HCT116 (cell line): ENCODE measurements around the gene DYNLT3. TPM values are rescaled to one million over a fixed set of nuclear protein-coding genes. Genes with fewer than 3 reads are reported as not detected.

Experiments used
- ATAC-seq: fragments of 200-7000 bp; cut with Tn5 transposase; 2 replicates; pipeline ENCODE4 v1.9.1; 2020; ENCODE audit warnings: mild to moderate bottlenecking, moderate library complexity
- BruUV-seq: library from RNA; stranded (reverse); fragments of 400-500 nt; replicated peaks from 2 replicates; lab custom pipeline; 2021; lab: Mats Ljungman, UMichigan
- CTCF ChIA-PET: fragments of 300-600 bp; sonication (Branson Sonifier 250); formaldehyde crosslinking; loops from one replicate; lab custom pipeline; 2021; ENCODE audit warnings: antibody characterized with exemption; lab: Charles Lee
- POLR2A ChIA-PET: fragments of 300-600, 350-600 bp; sonication (Branson Sonifier 250); formaldehyde crosslinking; loops from one replicate; lab custom pipeline; 2021; ENCODE audit warnings: antibody characterized with exemption; lab: Charles Lee
- RAD21 ChIA-PET, 2 experiments: fragments of 300-600 bp; sonication (Branson Sonifier 250); formaldehyde crosslinking; loops; one replicate each; lab custom pipeline; 2023; ENCODE audit warnings: low total read pairs in 2 of 2; ENCODE audit not compliant: uncharacterized antibody in 2 of 2, unreplicated experiment in 2 of 2, low non-redundant PET in 1 of 2; lab: Charles Lee
- DNase-seq: peaks from one replicate; pipeline ENCODE4 v3.0.0-alpha.2; 2010; ENCODE audit warnings: low read depth, low spot score
- H2AFZ ChIP-seq: fragments of 200-600 bp; shearing (Covaris generic), sonication (generic); 2 replicates; pipeline ENCODE4 v1.6.1; 2017; ENCODE audit warnings: low read depth, mixed run types, mixed read lengths, antibody characterized with exemption, low read length; ENCODE audit not compliant: poor library complexity, severe bottlenecking
- H3K27ac ChIP-seq: 2 replicates; pipeline ENCODE4 v1.5.1; 2012; ENCODE audit warnings: low read depth, low read length
- H3K27me3 ChIP-seq: fragments of 200-600 bp; sonication (generic); 2 replicates; pipeline ENCODE4 v1.6.1; 2016; ENCODE audit warnings: mixed run types, low read length, mixed read lengths; ENCODE audit not compliant: insufficient read depth
- H3K36me3 ChIP-seq, 2 experiments: fragments of 200-500 bp in 1 of 2; fragments of 200-600 bp in 1 of 2; sonication (Bioruptor generic) in 1 of 2; sonication (generic) in 1 of 2; 2 replicates each; pipeline versions ENCODE4 v1.5.1 to v1.6.1; 2014 to 2016; ENCODE audit warnings: low read length in 2 of 2, inconsistent platforms in 1 of 2, mixed read lengths in 1 of 2, mixed run types in 1 of 2; ENCODE audit not compliant: insufficient read depth in 2 of 2, control insufficient read depth in 1 of 2
- H3K4me1 ChIP-seq, 2 experiments: fragments of 200-600 bp in 1 of 2; sonication (generic) in 1 of 2; 2 replicates each; pipeline versions ENCODE4 v1.5.1 to v1.6.1; 2012 to 2017; ENCODE audit warnings: low read length in 2 of 2, inconsistent platforms in 1 of 2, mild to moderate bottlenecking in 1 of 2, mixed read lengths in 1 of 2, mixed run types in 1 of 2, moderate library complexity in 1 of 2; ENCODE audit not compliant: insufficient read depth in 2 of 2, control insufficient read depth in 1 of 2
- H3K4me2 ChIP-seq: fragments of 200-600 bp; sonication (generic); 2 replicates; pipeline ENCODE4 v1.6.1; 2017; ENCODE audit warnings: mixed run types, low read length, mixed read lengths
- H3K4me3 ChIP-seq, 2 experiments: fragments of 200-600 bp in 1 of 2; sonication (generic) in 1 of 2; replicated peaks in 1 of 2; 2 replicates each; pipeline ENCODE4 v1.5.1; 2011 to 2016; ENCODE audit warnings: low read length in 2 of 2, control low read depth in 1 of 2, low read depth in 1 of 2, mild to moderate bottlenecking in 1 of 2, mixed read lengths in 1 of 2, mixed run types in 1 of 2
- H3K79me2 ChIP-seq: fragments of 200-600 bp; sonication (generic); 2 replicates; pipeline ENCODE4 v1.6.1; 2017; ENCODE audit warnings: mild to moderate bottlenecking, mixed run types, low read length, moderate library complexity, mixed read lengths; ENCODE audit not compliant: insufficient read depth
- H3K9ac ChIP-seq: fragments of 200-600 bp; sonication (generic); 2 replicates; pipeline ENCODE4 v1.6.1; 2016; ENCODE audit warnings: low read length, mixed read lengths
- H3K9me2 ChIP-seq: fragments of 200-600 bp; sonication (generic), shearing (Covaris generic); 2 replicates; pipeline ENCODE4 v1.6.1; 2017; ENCODE audit warnings: mixed run types, mild to moderate bottlenecking, moderate library complexity; ENCODE audit not compliant: insufficient read depth
- H3K9me3 ChIP-seq, 2 experiments: fragments of 200-500 bp in 1 of 2; fragments of 200-600 bp in 1 of 2; sonication (Bioruptor generic) in 1 of 2; sonication (generic) in 1 of 2; 2 replicates each; pipeline ENCODE4 v1.6.1; 2014 to 2017; ENCODE audit warnings: low read length in 2 of 2, mixed read lengths in 2 of 2, inconsistent platforms in 1 of 2, low read depth in 1 of 2, mild to moderate bottlenecking in 1 of 2, mixed run types in 1 of 2, moderate library complexity in 1 of 2; ENCODE audit not compliant: control insufficient read depth in 1 of 2, insufficient read depth in 1 of 2
- H4K20me1 ChIP-seq: fragments of 200-600 bp; sonication (generic), shearing (Covaris generic); 2 replicates; pipeline ENCODE4 v1.6.1; 2017; ENCODE audit warnings: mixed run types, mild to moderate bottlenecking, moderate library complexity; ENCODE audit not compliant: insufficient read depth
- CBX3 ChIP-seq: IDR thresholded peaks from 2 replicates; pipeline ENCODE4 v1.6.1; 2012; ENCODE audit warnings: low read depth
- CEBPB ChIP-seq: IDR thresholded peaks from 2 replicates; pipeline ENCODE4 v1.6.1; 2012; ENCODE audit warnings: low read depth
- EGR1 ChIP-seq: IDR thresholded peaks from 2 replicates; pipeline ENCODE4 v1.6.1; 2012; ENCODE audit warnings: low read depth
- ELF1 ChIP-seq: IDR thresholded peaks from 2 replicates; pipeline ENCODE4 v1.6.1; 2012; ENCODE audit warnings: low read depth, borderline replicate concordance
- EZH2 ChIP-seq: fragments of 200-600 bp; sonication (generic); IDR thresholded peaks from 2 replicates; pipeline ENCODE4 v1.6.1; 2017; ENCODE audit warnings: antibody characterized with exemption, mixed run types
- EZH2phosphoT487 ChIP-seq: fragments of 200-600 bp; IDR thresholded peaks from 2 replicates; pipeline ENCODE4 v1.6.1; 2018; ENCODE audit warnings: antibody characterized with exemption, borderline replicate concordance
- FOSL1 ChIP-seq: IDR thresholded peaks from 2 replicates; pipeline ENCODE4 v1.6.1; 2012; ENCODE audit warnings: low read depth
- JUND ChIP-seq: IDR thresholded peaks from 2 replicates; pipeline ENCODE4 v1.6.1; 2012
- MAX ChIP-seq: IDR thresholded peaks from 2 replicates; pipeline ENCODE4 v1.6.1; 2012
- POLR2A ChIP-seq: IDR thresholded peaks from 2 replicates; pipeline ENCODE4 v1.7.0; 2011; ENCODE audit warnings: borderline replicate concordance; ENCODE audit not compliant: insufficient read depth, insufficient read length; ENCODE audit errors: extremely low read depth
- POLR2AphosphoS5 ChIP-seq: IDR thresholded peaks from 2 replicates; pipeline ENCODE4 v1.6.1; 2011; ENCODE audit warnings: mild to moderate bottlenecking, low read depth, low read length, moderate library complexity
- SIN3A ChIP-seq: IDR thresholded peaks from 2 replicates; pipeline ENCODE4 v1.6.1; 2012; ENCODE audit warnings: low read depth
- SP1 ChIP-seq: IDR thresholded peaks from 2 replicates; pipeline ENCODE4 v1.6.1; 2012; ENCODE audit warnings: low read depth
- TCF7L2 ChIP-seq: IDR thresholded peaks from 2 replicates; pipeline ENCODE4 v1.7.0; 2011; ENCODE audit warnings: borderline replicate concordance, inconsistent platforms; ENCODE audit not compliant: insufficient read depth, insufficient read length; ENCODE audit errors: extremely low read depth
- ZFX ChIP-seq: fragments of 450-650 bp; IDR thresholded peaks from 2 replicates; pipeline ENCODE4 v1.6.1; 2017
- ZNF274 ChIP-seq: fragments of 200-500 bp; sonication (Bioruptor generic); IDR thresholded peaks from 2 replicates; pipeline ENCODE4 v1.6.1; 2014; ENCODE audit warnings: mild to moderate bottlenecking, low read depth, low read length, inconsistent platforms
- intact Hi-C: fragments of 100-400 bp; cut with micrococcal nuclease; formaldehyde crosslinking; loops from 2 replicates; pipeline ENCODE4 v1.10.0; 2022
- total RNA-seq: library from RNA; stranded (reverse); gene quantifications from one replicate; pipeline ENCODE4 v1.2.1, GENCODE V29; 2021; ENCODE audit not compliant: unreplicated experiment
- TF ChIP-seq, protein P1 (sequence below): IDR thresholded peaks from 2 replicates; pipeline ENCODE4 v1.6.1; 2012
- TF ChIP-seq, protein P2 (sequence below): IDR thresholded peaks from 2 replicates; pipeline ENCODE4 v1.6.1; 2012; ENCODE audit warnings: low read depth
- TF ChIP-seq, protein P3 (sequence below): IDR thresholded peaks from 2 replicates; pipeline ENCODE4 v1.6.1; 2011; ENCODE audit warnings: mild to moderate bottlenecking, low read length, moderate library complexity; ENCODE audit not compliant: insufficient replicate concordance; ENCODE audit errors: extremely low read depth

The DYNLT3 gene
- total RNA-seq, 1 experiment from 2014 or later, result 20.9 TPM

DNA sequence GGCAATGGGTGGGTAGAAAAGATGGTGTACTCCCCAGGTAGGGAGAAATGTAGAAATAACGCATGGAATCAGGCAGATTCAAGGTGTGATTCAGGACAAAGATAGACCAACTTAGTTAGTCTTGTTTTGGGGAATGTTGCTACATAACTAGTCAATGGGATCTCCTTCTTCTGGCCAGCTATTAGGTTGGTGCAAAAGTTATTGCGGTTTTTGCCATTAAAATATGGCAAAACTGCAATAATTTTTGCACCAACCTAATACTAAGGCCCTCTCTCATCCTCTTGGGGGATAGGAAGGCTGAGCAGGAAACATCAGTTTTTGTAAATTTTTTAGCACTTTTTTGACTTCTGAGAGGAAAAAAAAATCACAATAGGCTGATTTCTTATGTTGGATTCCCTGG is 44.3 kb downstream of the DYNLT3 start:
- H3K9me2 ChIP-seq, result no peaks in the 10 kb centered on the region; the same call in 1 of the 2 replicates
- H3K79me2 ChIP-seq, result no peaks in the 10 kb centered on the region
- intact Hi-C loops, result no loop called here
- POLR2A ChIA-PET, result no interaction called here
- RAD21 ChIA-PET, result no interaction called here
- H3K9me3 ChIP-seq, result no peaks in the 10 kb centered on the region
- H2AFZ ChIP-seq, result no peak overlapping the region
- H3K27me3 ChIP-seq, result no peaks in the 10 kb centered on the region
- no peak overlapping the region for H3K4me3 ChIP-seq
- no TSS peak for BruUV-seq
- H3K9ac ChIP-seq, result no peak overlapping the region
- H3K4me2 ChIP-seq, result no peak overlapping the region
- no peaks in the 10 kb centered on the region for H3K4me1 ChIP-seq
- CTCF ChIA-PET, result no interaction called here
- no peak for TF ChIP-seq ZNF274
- no peak for TF ChIP-seq CEBPB
- TF ChIP-seq CBX3, result no peak
- TF ChIP-seq EZH2phosphoT487, result no peak
- TF ChIP-seq, protein P1, sequence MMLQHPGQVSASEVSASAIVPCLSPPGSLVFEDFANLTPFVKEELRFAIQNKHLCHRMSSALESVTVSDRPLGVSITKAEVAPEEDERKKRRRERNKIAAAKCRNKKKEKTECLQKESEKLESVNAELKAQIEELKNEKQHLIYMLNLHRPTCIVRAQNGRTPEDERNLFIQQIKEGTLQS, result no peak
- TF ChIP-seq EZH2, result no peak
- TF ChIP-seq MAX, result no peak
- no peak for TF ChIP-seq JUND
- TF ChIP-seq, protein P2, sequence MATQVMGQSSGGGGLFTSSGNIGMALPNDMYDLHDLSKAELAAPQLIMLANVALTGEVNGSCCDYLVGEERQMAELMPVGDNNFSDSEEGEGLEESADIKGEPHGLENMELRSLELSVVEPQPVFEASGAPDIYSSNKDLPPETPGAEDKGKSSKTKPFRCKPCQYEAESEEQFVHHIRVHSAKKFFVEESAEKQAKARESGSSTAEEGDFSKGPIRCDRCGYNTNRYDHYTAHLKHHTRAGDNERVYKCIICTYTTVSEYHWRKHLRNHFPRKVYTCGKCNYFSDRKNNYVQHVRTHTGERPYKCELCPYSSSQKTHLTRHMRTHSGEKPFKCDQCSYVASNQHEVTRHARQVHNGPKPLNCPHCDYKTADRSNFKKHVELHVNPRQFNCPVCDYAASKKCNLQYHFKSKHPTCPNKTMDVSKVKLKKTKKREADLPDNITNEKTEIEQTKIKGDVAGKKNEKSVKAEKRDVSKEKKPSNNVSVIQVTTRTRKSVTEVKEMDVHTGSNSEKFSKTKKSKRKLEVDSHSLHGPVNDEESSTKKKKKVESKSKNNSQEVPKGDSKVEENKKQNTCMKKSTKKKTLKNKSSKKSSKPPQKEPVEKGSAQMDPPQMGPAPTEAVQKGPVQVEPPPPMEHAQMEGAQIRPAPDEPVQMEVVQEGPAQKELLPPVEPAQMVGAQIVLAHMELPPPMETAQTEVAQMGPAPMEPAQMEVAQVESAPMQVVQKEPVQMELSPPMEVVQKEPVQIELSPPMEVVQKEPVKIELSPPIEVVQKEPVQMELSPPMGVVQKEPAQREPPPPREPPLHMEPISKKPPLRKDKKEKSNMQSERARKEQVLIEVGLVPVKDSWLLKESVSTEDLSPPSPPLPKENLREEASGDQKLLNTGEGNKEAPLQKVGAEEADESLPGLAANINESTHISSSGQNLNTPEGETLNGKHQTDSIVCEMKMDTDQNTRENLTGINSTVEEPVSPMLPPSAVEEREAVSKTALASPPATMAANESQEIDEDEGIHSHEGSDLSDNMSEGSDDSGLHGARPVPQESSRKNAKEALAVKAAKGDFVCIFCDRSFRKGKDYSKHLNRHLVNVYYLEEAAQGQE, result no peak
- TF ChIP-seq ZFX, result no peak
- TF ChIP-seq, protein P3, sequence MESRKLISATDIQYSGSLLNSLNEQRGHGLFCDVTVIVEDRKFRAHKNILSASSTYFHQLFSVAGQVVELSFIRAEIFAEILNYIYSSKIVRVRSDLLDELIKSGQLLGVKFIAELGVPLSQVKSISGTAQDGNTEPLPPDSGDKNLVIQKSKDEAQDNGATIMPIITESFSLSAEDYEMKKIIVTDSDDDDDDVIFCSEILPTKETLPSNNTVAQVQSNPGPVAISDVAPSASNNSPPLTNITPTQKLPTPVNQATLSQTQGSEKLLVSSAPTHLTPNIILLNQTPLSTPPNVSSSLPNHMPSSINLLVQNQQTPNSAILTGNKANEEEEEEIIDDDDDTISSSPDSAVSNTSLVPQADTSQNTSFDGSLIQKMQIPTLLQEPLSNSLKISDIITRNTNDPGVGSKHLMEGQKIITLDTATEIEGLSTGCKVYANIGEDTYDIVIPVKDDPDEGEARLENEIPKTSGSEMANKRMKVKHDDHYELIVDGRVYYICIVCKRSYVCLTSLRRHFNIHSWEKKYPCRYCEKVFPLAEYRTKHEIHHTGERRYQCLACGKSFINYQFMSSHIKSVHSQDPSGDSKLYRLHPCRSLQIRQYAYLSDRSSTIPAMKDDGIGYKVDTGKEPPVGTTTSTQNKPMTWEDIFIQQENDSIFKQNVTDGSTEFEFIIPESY, result no peak
- no peak for TF ChIP-seq SP1
- TF ChIP-seq POLR2AphosphoS5, result no peak
- no peak for TF ChIP-seq EGR1
- TF ChIP-seq SIN3A, result no peak
- TF ChIP-seq FOSL1, result no peak
- no peak for TF ChIP-seq POLR2A
- no peak for TF ChIP-seq ELF1
- TF ChIP-seq TCF7L2, result no peak
- no peak overlapping the region for H3K27ac ChIP-seq
- no peak for ATAC-seq
- H4K20me1 ChIP-seq, result no peaks in the 10 kb centered on the region
- H3K36me3 ChIP-seq, result no peaks in the 10 kb centered on the region
- no peak for DNase-seq
